OCI-LY7 (cell line): ENCODE results near the gene FOXN3.

Experiments
- EZH2phosphoT487 ChIP-seq: fragments of 200-600 bp; sonication (generic); IDR thresholded peaks from 2 replicates; pipeline ENCODE4 v1.6.1; 2018; ENCODE audit warnings: low read depth, borderline replicate concordance, mild to moderate bottlenecking, mixed run types, antibody characterized with exemption, low read length, moderate library complexity, mixed read lengths
- TF ChIP-seq, protein P1 (sequence below): fragments of 200-600 bp; sonication (generic); conservative IDR thresholded peaks from 2 replicates; pipeline ENCODE4 v1.5.1; 2014; ENCODE audit warnings: mild to moderate bottlenecking, antibody characterized with exemption, low read length, moderate library complexity, mixed read lengths

DNA sequence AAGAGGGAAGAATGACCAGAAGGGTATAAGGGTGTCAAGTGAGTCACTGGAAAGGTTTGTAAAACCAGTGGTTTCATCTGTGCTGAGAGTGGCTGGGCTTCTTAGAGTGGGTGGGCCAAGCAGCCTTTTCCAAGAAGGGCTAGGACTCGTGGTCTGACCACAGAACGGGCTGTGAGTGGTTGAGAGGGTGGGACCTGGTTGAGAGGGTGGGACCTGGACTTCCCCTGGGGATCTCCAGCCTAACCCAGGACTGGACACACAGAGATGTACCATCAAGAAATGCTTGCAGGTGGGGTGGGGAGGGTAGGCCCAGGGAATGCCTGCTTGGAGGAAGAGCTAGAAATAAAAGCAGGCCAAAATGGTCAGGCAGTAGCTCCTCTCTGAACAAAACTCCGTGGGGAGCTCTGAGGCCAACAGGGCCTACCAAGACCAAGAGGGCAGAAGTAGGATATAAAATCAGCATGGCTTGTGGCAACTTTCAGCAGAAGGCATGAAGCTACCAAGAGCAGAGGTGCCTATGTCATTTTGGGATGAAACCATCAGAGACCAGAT is 140.5 kb downstream of the FOXN3 start:
- TF ChIP-seq, protein P1, sequence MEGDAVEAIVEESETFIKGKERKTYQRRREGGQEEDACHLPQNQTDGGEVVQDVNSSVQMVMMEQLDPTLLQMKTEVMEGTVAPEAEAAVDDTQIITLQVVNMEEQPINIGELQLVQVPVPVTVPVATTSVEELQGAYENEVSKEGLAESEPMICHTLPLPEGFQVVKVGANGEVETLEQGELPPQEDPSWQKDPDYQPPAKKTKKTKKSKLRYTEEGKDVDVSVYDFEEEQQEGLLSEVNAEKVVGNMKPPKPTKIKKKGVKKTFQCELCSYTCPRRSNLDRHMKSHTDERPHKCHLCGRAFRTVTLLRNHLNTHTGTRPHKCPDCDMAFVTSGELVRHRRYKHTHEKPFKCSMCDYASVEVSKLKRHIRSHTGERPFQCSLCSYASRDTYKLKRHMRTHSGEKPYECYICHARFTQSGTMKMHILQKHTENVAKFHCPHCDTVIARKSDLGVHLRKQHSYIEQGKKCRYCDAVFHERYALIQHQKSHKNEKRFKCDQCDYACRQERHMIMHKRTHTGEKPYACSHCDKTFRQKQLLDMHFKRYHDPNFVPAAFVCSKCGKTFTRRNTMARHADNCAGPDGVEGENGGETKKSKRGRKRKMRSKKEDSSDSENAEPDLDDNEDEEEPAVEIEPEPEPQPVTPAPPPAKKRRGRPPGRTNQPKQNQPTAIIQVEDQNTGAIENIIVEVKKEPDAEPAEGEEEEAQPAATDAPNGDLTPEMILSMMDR, result no peak
- TF ChIP-seq EZH2phosphoT487, result no peak
